ENCODE data around the gene CDH9. TPM values are rescaled to one million over a fixed set of nuclear protein-coding genes. Genes with fewer than 3 reads are reported as not detected.

The CDH9 gene
- total and polyA plus RNA-seq, 9 of the 15 experiments (the other 6 are each of a cell fraction or from before 2014, with no cell fraction given): not detected

DNA sequence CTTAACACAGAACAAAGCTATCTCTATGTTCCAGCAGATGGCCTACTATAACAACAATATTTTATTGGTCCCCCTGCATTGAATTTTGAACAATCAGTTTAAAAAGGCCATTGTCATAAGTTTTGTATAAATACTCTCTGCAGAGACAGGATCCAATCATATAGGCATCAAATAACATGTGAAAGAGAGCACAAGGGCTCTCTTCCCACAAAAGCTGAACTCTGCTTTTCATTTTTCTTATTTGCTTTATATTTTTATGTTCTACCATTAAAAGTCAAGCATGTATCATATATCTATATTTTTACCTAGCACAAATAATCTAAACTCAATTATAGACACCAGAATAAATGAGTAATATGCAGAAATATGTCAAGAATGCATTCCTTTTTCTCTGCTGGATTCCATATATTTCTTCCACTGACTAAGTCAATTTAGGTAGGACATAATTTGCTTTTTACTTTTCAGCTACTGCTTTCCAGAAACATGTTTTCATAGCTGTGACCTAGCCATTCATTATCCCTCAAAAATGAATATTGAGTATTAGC is 143.6 kb downstream of the CDH9 start:
- no peak overlapping the region for H3K4me3 ChIP-seq
- H4K20me1 ChIP-seq (replicated peaks; ENCODE audit: control insufficient read depth, insufficient read depth, low read length): no peaks in the 10 kb centered on the region
- ChIA-PET CTCF (ENCODE audit: low intra/inter-chr PET ratio) (no interaction called here), POLR2A (no interaction called here)
- ATAC-seq (no peak), DNase-seq (ENCODE audit: extremely low read depth in 1 of 4, low spot score in 3 of 4) (no peak), FAIRE-seq (no peak)
- no peaks in the 10 kb centered on the region for H3K27me3 ChIP-seq (ENCODE audit: control insufficient read depth in 2 of 2, insufficient read depth in 2 of 2, low read length in 2 of 2)
- no peaks in the 10 kb centered on the region for H3K36me3 ChIP-seq (ENCODE audit: control insufficient read depth, insufficient read depth, low read length)
- in situ Hi-C loops (cut with MboI): no loop called here
- intact Hi-C loops (cut with micrococcal nuclease): no loop called here
- H3K9me3 ChIP-seq (replicated peaks; ENCODE audit: control insufficient read depth, insufficient read depth, low read depth, low read length): no peaks in the 10 kb centered on the region; the same call in 1 of the 2 replicates
- H3K4me2 ChIP-seq (ENCODE audit: insufficient read depth, low read length): no peak overlapping the region
- no peak overlapping the region for H3K27ac ChIP-seq (ENCODE audit: extremely low read depth, low read depth, low read length)
- BruUV-seq (replicated peaks): no TSS peak
- H3K9me1 ChIP-seq (ENCODE audit: control insufficient read depth, insufficient read depth, low read length): no peaks in the 10 kb centered on the region
- H3K79me2 ChIP-seq (ENCODE audit: control insufficient read depth, insufficient read depth, low read length): no peaks in the 10 kb centered on the region
- H3K4me1 ChIP-seq (replicated peaks in 1 of 2; ENCODE audit: control insufficient read depth in 2 of 2, insufficient read depth in 2 of 2, low read length in 2 of 2): no peaks in the 10 kb centered on the region
- H3K9ac ChIP-seq (ENCODE audit: insufficient read depth in 1 of 2, low read depth in 2 of 2, low read length in 2 of 2): no peak overlapping the region
- no peak overlapping the region for H2AFZ ChIP-seq (ENCODE audit: low read depth, low read length)
- TF ChIP-seq MGA (IDR thresholded peaks at IDR 0.05) (no peak), ZNF133 (CRISPR knock-in tag; IDR thresholded peaks at IDR 0.05) (no peak), CBX3 (IDR thresholded peaks at IDR 0.05; ENCODE audit: borderline replicate concordance in 1 of 2, low read length in 2 of 2) (no peak), NR3C1 (CRISPR knock-in tag; IDR thresholded peaks at IDR 0.05) (no peak), ZNF436 (CRISPR knock-in tag; IDR thresholded peaks at IDR 0.05) (no peak), KAT7 (CRISPR knock-in tag; IDR thresholded peaks at IDR 0.05; ENCODE audit: borderline replicate concordance) (no peak), RCOR1 (IDR thresholded peaks at IDR 0.05; ENCODE audit: borderline replicate concordance in 1 of 2, low read depth in 2 of 2, low read length in 2 of 2) (no peak), ZNF696 (CRISPR knock-in tag; conservative IDR thresholded peaks at IDR 0.05) (no peak), ZNF347 (CRISPR knock-in tag; IDR thresholded peaks at IDR 0.05; ENCODE audit: low read depth) (no peak), ZNF764 (CRISPR knock-in tag; IDR thresholded peaks at IDR 0.05; ENCODE audit: low read depth) (no peak), NCOA1 (IDR thresholded peaks at IDR 0.05; ENCODE audit: low read depth) (no peak), ZBTB17 (CRISPR knock-in tag; IDR thresholded peaks at IDR 0.05) (no peak)
